IMR-90 (cell line): ENCODE data around the gene MEIS2. TPM values are rescaled to one million over a fixed set of nuclear protein-coding genes. Genes with fewer than 3 reads are reported as not detected.

ENCODE experiments used
- ATAC-seq: fragments of 200-7000 bp; cut with Tn5 transposase; 2 replicates; pipeline ENCODE4 v1.9.1; 2020; ENCODE audit warnings: low read depth, mild to moderate bottlenecking, moderate library complexity
- BruUV-seq: library from RNA; stranded (reverse); fragments of 400-500 nt; replicated peaks from 2 replicates; lab custom pipeline; 2021; lab: Mats Ljungman, UMichigan
- CTCF ChIA-PET: fragments of 300-600 bp; formaldehyde crosslinking; extraction: SDS; loops from one replicate; lab custom pipeline; 2021; ENCODE audit warnings: antibody characterized with exemption; lab: Yijun Ruan, JAX
- POLR2A ChIA-PET: fragments of 300-600 bp; sonication (Branson Sonifier 250); formaldehyde crosslinking; loops from one replicate; lab custom pipeline; 2022; ENCODE audit warnings: antibody characterized with exemption; ENCODE audit not compliant: unreplicated experiment; lab: Charles Lee
- DNase-seq: peaks from one replicate; pipeline ENCODE4 v3.0.0; 2013
- H2AFZ ChIP-seq: replicated peaks from 2 replicates; pipeline ENCODE3; 2013; ENCODE audit warnings: low read length, mild to moderate bottlenecking; ENCODE audit not compliant: poor library complexity
- H2AK5ac ChIP-seq: 2 replicates; pipeline ENCODE4 v1.6.1; 2013; ENCODE audit warnings: low read depth, low read length, inconsistent platforms
- H2AK9ac ChIP-seq: replicated peaks from 2 replicates; pipeline ENCODE3; 2013; ENCODE audit warnings: mild to moderate bottlenecking, low read depth, low read length, moderate library complexity; ENCODE audit not compliant: poor library complexity
- H2BK120ac ChIP-seq: 2 replicates; pipeline ENCODE4 v1.6.1; 2013; ENCODE audit warnings: low read depth, low read length, inconsistent platforms
- H2BK15ac ChIP-seq: 3 replicates; pipeline ENCODE4 v1.6.1; 2013; ENCODE audit warnings: low read depth, low read length, inconsistent platforms
- H2BK20ac ChIP-seq: 2 replicates; pipeline ENCODE4 v1.6.1; 2013; ENCODE audit warnings: low read depth, mild to moderate bottlenecking, inconsistent platforms, low read length, moderate library complexity
- H2BK5ac ChIP-seq: 2 replicates; pipeline ENCODE4 v1.6.1; 2013; ENCODE audit warnings: mild to moderate bottlenecking, low read depth, low read length, inconsistent platforms; ENCODE audit not compliant: poor library complexity, severe bottlenecking
- H3K14ac ChIP-seq: replicated peaks from 2 replicates; pipeline ENCODE4 v1.6.1; 2013; ENCODE audit warnings: low read depth, low read length, inconsistent platforms
- H3K18ac ChIP-seq: 2 replicates; pipeline ENCODE4 v1.6.1; 2013; ENCODE audit warnings: low read depth, low read length, control low read depth
- H3K23ac ChIP-seq: 2 replicates; pipeline ENCODE4 v1.6.1; 2013; ENCODE audit warnings: low read depth, low read length, inconsistent platforms
- H3K27ac ChIP-seq: 2 replicates; pipeline ENCODE4 v1.5.1; 2013; ENCODE audit warnings: mild to moderate bottlenecking, control low read depth, low read length; ENCODE audit not compliant: insufficient read depth
- H3K27me3 ChIP-seq: 2 replicates; pipeline ENCODE4 v1.6.1; 2013; ENCODE audit warnings: low read length; ENCODE audit not compliant: control insufficient read depth, insufficient read depth
- H3K36me3 ChIP-seq: 2 replicates; pipeline ENCODE4 v1.6.1; 2013; ENCODE audit warnings: low read length, mixed read lengths; ENCODE audit not compliant: control insufficient read depth, insufficient read depth
- H3K4ac ChIP-seq: 2 replicates; pipeline ENCODE4 v1.6.1; 2013; ENCODE audit warnings: low read depth, low read length, inconsistent platforms
- H3K4me1 ChIP-seq: 2 replicates; pipeline ENCODE4 v1.6.1; 2013; ENCODE audit warnings: low read length, mixed read lengths; ENCODE audit not compliant: control insufficient read depth, insufficient read depth
- H3K4me2 ChIP-seq: 2 replicates; pipeline ENCODE4 v1.6.1; 2013; ENCODE audit warnings: low read depth, mild to moderate bottlenecking, control low read depth, low read length, moderate library complexity
- H3K4me3 ChIP-seq: 2 replicates; pipeline ENCODE4 v1.5.1; 2013; ENCODE audit warnings: low read depth, mild to moderate bottlenecking, control low read depth, low read length, moderate library complexity; ENCODE audit not compliant: insufficient read depth
- H3K56ac ChIP-seq: 2 replicates; pipeline ENCODE4 v1.6.1; 2013; ENCODE audit warnings: low read length, inconsistent platforms; ENCODE audit not compliant: insufficient read depth; ENCODE audit errors: extremely low read depth
- H3K79me1 ChIP-seq, 2 experiments: 2 replicates each; pipeline ENCODE4 v1.6.1; 2013; ENCODE audit warnings: low read length in 2 of 2, inconsistent platforms in 1 of 2, low read depth in 1 of 2
- H3K9ac ChIP-seq: 2 replicates; pipeline ENCODE4 v1.6.1; 2013; ENCODE audit warnings: low read depth, low read length, control low read depth
- H3K9me1 ChIP-seq: 2 replicates; pipeline ENCODE4 v1.6.1; 2013; ENCODE audit warnings: low read length, inconsistent platforms; ENCODE audit not compliant: insufficient read depth
- H3K9me3 ChIP-seq: 2 replicates; pipeline ENCODE4 v1.6.1; 2013; ENCODE audit warnings: low read length; ENCODE audit not compliant: control insufficient read depth, insufficient read depth
- H4K20me1 ChIP-seq: 2 replicates; pipeline ENCODE4 v1.6.1; 2013; ENCODE audit warnings: low read length, inconsistent platforms; ENCODE audit not compliant: insufficient read depth
- H4K5ac ChIP-seq: 2 replicates; pipeline ENCODE4 v1.6.1; 2013; ENCODE audit warnings: mild to moderate bottlenecking, low read depth, low read length, control low read depth
- H4K8ac ChIP-seq, 2 experiments: 2 replicates each; pipeline ENCODE4 v1.6.1; 2013; ENCODE audit warnings: low read depth in 2 of 2, low read length in 2 of 2, control low read depth in 1 of 2, inconsistent platforms in 1 of 2
- H4K91ac ChIP-seq: 2 replicates; pipeline ENCODE4 v1.6.1; 2013; ENCODE audit warnings: low read depth, low read length, inconsistent platforms; ENCODE audit not compliant: insufficient read depth
- CEBPB ChIP-seq: IDR thresholded peaks from 2 replicates; pipeline ENCODE4 v1.6.1; 2012; ENCODE audit warnings: low read depth, low read length, improper control_type of control experiment
- CHD1 ChIP-seq: IDR thresholded peaks from 2 replicates; pipeline ENCODE4 v1.6.1; 2012; ENCODE audit warnings: low read depth, low read length, improper control_type of control experiment
- FOS ChIP-seq: fragments of 150-350 bp; IDR thresholded peaks from 2 replicates; pipeline ENCODE4 v1.6.1; 2016; ENCODE audit warnings: low read depth, low read length
- MAFK ChIP-seq: IDR thresholded peaks from 2 replicates; pipeline ENCODE4 v1.6.1; 2012; ENCODE audit warnings: low read depth, low read length, improper control_type of control experiment
- MAZ ChIP-seq: IDR thresholded peaks from 2 replicates; pipeline ENCODE4 v1.6.1; 2012; ENCODE audit warnings: low read depth, mild to moderate bottlenecking, low read length, improper control_type of control experiment, moderate library complexity, borderline replicate concordance
- MXI1 ChIP-seq: IDR thresholded peaks from 2 replicates; pipeline ENCODE4 v1.6.1; 2012; ENCODE audit warnings: low read depth, mild to moderate bottlenecking, low read length, moderate library complexity, borderline replicate concordance
- NFE2L2 ChIP-seq: fragments of 150-350 bp; IDR thresholded peaks from 2 replicates; pipeline ENCODE4 v1.6.1; 2016; ENCODE audit warnings: low read depth, mild to moderate bottlenecking, low read length
- POLR2A ChIP-seq: IDR thresholded peaks from 2 replicates; pipeline ENCODE4 v1.6.1; 2012; ENCODE audit warnings: mild to moderate bottlenecking, low read depth, low read length
- USF2 ChIP-seq: fragments of 150-350 bp; IDR thresholded peaks from 2 replicates; pipeline ENCODE4 v1.6.1; 2017; ENCODE audit warnings: mild to moderate bottlenecking, antibody characterized with exemption, low read length, low read depth
- WGBS, 2 experiments: methylation state at CpG; one replicate each; pipeline versions ENCODE4 v1.1.5 to v1.1.7; 2013; ENCODE audit warnings: missing lambda C conversion rate in 2 of 2; ENCODE audit not compliant: insufficient read length in 1 of 2; ENCODE audit errors: extremely low coverage in 2 of 2; 5-methylcytosine and 5-hydroxymethylcytosine counted together
- dilution Hi-C: fragments of 300-500 bp; cut with HindIII; formaldehyde crosslinking; loops from one replicate; pipeline ENCODE4 v1.14.3; 2018; ENCODE audit warnings: low sequenced_read_pairs; ENCODE audit not compliant: unreplicated experiment
- in situ Hi-C: fragments of 300-500 bp; cut with MboI; formaldehyde crosslinking; loops from 3 replicates; pipeline ENCODE4 v1.14.3; 2019; ENCODE audit warnings: low sequenced_read_pairs, inconsistent platforms, mixed read lengths
- intact Hi-C: fragments of 100-400 bp; cut with micrococcal nuclease; formaldehyde crosslinking; loops from 2 replicates; pipeline ENCODE4 v1.10.0; 2022
- polyA plus RNA-seq, 3 experiments: library from polyadenylated mRNA; depleted of rRNA; stranded (reverse); fragments of >200 nt; gene quantifications; 2 replicates each; pipeline ENCODE4 v1.2.3, GENCODE V29; 2012; ENCODE audit warnings: low replicate concordance in 1 of 3
- total RNA-seq: library from RNA; depleted of rRNA; stranded (reverse); fragments of >200 nt; gene quantifications from 2 replicates; pipeline ENCODE4 v1.2.3, GENCODE V29; 2012

The MEIS2 gene
- total and polyA plus RNA-seq, 2 of the 4 experiments (the other 2 are of a cell fraction), result 70.1 to 71.3 TPM

- H3K9me3 ChIP-seq, result peaks cover 2% of the 10 kb centered on the region; the same call in 1 of the 2 replicates
- no peak overlapping the region for H2BK5ac ChIP-seq
- no peak overlapping the region for H3K14ac ChIP-seq
- H3K9ac ChIP-seq, result no peak overlapping the region
- H3K4me1 ChIP-seq, result no peaks in the 10 kb centered on the region
- no peak overlapping the region for H3K4ac ChIP-seq
- in situ Hi-C loops, result loop anchor here (10.0 to 25.0 kb wide), 2 partner anchors 245 to 1008 kb away; no protein-coding TSS in a partner anchor
- no peak overlapping the region for H3K27ac ChIP-seq
- H3K79me1 ChIP-seq, result no peaks in the 10 kb centered on the region
- H2BK15ac ChIP-seq, result no peak overlapping the region
- dilution Hi-C loops, result no loop called here
- intact Hi-C loops, result loop anchor here (5.0 to 10.0 kb wide), 5 partner anchors 375 to 1362 kb away; no protein-coding TSS in a partner anchor
- H4K20me1 ChIP-seq, result no peaks in the 10 kb centered on the region
- H4K91ac ChIP-seq, result no peak overlapping the region
- CTCF ChIA-PET, result no interaction called here
- no peak overlapping the region for H3K4me2 ChIP-seq
- no peak overlapping the region for H2BK120ac ChIP-seq
- 62% methylated on average over 7 of the region's 25 CpGs; no CpG with 5 or more reads in 1 of the 2 experiments for WGBS, 2 experiments
- no peak overlapping the region for H2AK5ac ChIP-seq
- H3K18ac ChIP-seq, result no peak overlapping the region
- H3K56ac ChIP-seq, result no peak overlapping the region
- no peak overlapping the region for H2AK9ac ChIP-seq
- DNase-seq (no peak), ATAC-seq (no peak)
- H3K27me3 ChIP-seq, result peaks cover 18% of the 10 kb centered on the region
- TF ChIP-seq POLR2A (no peak), MAFK (no peak), NFE2L2 (no peak), MAZ (no peak), USF2 (no peak), CHD1 (no peak), CEBPB (no peak), FOS (no peak), MXI1 (no peak)
- POLR2A ChIA-PET, result interaction anchor here (0.6 kb wide), 1 partner anchor 52 kb away, joined by 14 read pairs; no protein-coding TSS in a partner anchor
- no peak overlapping the region for H2AFZ ChIP-seq
- H4K8ac ChIP-seq, result no peak overlapping the region
- H3K23ac ChIP-seq, result no peak overlapping the region
- no TSS peak for BruUV-seq
- no peak overlapping the region for H3K4me3 ChIP-seq
- no peak overlapping the region for H2BK20ac ChIP-seq
- H4K5ac ChIP-seq, result no peak overlapping the region
- H3K36me3 ChIP-seq, result no peaks in the 10 kb centered on the region
- H3K9me1 ChIP-seq, result no peaks in the 10 kb centered on the region
Measured at GRCh38 chr15:36879568-36880222, 220.7 kb downstream of the MEIS2 start.
